ENCODE measurements around the gene TBX15. TPM values are rescaled to one million over a fixed set of nuclear protein-coding genes. Genes with fewer than 3 reads are reported as not detected.

TBX15 gene
- total RNA-seq, 4 donors from 2014 or later = 3.3 to 10.8 (median 3.5) TPM

DNA sequence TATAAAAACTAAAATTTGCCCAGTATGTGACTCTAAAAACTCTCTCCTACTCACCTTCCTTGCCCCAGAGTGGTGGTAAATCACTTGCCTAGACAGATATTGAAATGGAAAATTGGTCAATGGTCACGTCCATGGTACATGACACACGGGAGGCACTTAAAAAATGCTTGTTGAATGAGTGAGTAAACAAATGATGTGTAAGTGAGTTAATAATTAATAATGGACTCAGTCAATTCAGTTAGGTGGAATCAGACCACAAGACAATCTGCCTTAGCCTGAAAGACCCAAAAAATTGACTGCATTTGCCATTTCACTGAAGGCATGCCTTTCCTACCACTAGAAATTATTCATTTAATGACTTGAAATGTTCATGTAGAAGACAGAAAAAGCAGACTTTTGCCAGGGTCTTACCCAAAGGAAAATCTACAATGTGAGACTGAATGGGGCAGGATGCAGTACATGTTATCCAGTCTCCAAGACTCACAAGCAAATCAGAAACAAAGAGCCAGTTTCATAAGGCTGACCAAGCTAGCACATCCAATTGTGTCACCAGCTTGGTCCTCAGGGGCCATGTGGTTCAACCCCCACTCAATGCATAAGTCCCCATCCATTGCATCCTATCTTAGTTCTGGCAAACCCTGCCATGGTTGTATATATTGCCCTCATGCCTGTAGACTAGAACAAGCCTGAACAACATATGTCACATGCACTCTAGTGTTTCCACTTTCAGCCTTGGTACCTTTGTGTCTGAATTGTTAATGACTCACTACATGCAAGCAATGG lies 73.6 kb downstream of the TBX15 start:
- no peaks in the 10 kb centered on the region for H3K27me3 ChIP-seq
- no peaks in the 10 kb centered on the region for H3K36me3 ChIP-seq
- H3K4me1 ChIP-seq = no peaks in the 10 kb centered on the region
- WGBS = 82% methylated on average over 2 of the region's 2 CpGs
- no peak for DNase-seq (ENCODE audit: low spot score in 2 of 2)
- H3K9me3 ChIP-seq = no peaks in the 10 kb centered on the region
- H3K4me3 ChIP-seq = no peak overlapping the region
- no peak for TF ChIP-seq POLR2A (IDR thresholded peaks at IDR 0.05)
- no peak for TF ChIP-seq POLR2AphosphoS5 (IDR thresholded peaks at IDR 0.05)
- no peak for TF ChIP-seq EP300 (IDR thresholded peaks at IDR 0.05)
- TF ChIP-seq, protein P1, sequence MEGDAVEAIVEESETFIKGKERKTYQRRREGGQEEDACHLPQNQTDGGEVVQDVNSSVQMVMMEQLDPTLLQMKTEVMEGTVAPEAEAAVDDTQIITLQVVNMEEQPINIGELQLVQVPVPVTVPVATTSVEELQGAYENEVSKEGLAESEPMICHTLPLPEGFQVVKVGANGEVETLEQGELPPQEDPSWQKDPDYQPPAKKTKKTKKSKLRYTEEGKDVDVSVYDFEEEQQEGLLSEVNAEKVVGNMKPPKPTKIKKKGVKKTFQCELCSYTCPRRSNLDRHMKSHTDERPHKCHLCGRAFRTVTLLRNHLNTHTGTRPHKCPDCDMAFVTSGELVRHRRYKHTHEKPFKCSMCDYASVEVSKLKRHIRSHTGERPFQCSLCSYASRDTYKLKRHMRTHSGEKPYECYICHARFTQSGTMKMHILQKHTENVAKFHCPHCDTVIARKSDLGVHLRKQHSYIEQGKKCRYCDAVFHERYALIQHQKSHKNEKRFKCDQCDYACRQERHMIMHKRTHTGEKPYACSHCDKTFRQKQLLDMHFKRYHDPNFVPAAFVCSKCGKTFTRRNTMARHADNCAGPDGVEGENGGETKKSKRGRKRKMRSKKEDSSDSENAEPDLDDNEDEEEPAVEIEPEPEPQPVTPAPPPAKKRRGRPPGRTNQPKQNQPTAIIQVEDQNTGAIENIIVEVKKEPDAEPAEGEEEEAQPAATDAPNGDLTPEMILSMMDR (IDR thresholded peaks at IDR 0.05) = no peak
- H3K27ac ChIP-seq = no peak overlapping the region

GRCh38 chr1:118913818-118914217 lies 74.3 kb downstream of the TBX15 start:
- H3K27ac ChIP-seq = no peak overlapping the region
- no peaks in the 10 kb centered on the region for H3K27me3 ChIP-seq
- H3K36me3 ChIP-seq = no peaks in the 10 kb centered on the region
- H3K9me3 ChIP-seq = no peaks in the 10 kb centered on the region
- DNase-seq (ENCODE audit: low spot score in 2 of 2) = no peak
- no peak overlapping the region for H3K4me3 ChIP-seq
- 92% methylated on average over 4 of the region's 4 CpGs for WGBS
- H3K4me1 ChIP-seq = no peaks in the 10 kb centered on the region
- TF ChIP-seq EP300 (IDR thresholded peaks at IDR 0.05) = no peak
- TF ChIP-seq POLR2AphosphoS5 (IDR thresholded peaks at IDR 0.05) = no peak
- TF ChIP-seq POLR2A (IDR thresholded peaks at IDR 0.05) = no peak
- TF ChIP-seq, protein P1 (IDR thresholded peaks at IDR 0.05) = no peak

DNA sequence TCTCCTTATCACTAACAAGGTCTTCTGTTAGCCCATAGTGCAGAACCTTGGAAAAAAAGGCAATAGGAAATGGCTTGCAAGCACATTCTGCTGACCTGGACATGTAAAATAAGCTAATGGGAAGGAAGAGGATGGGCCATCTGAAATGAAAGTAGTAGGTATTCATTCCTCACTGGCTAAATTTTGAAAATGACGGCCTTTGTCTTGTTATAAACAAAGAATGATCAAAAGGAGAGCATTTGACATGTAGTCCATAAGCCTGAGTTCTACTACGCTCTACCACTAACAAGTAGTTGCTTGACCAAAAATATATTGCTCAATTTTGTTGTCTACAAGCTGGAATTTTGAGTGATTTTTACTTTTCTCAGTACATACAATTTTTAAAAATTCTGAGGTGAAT lies 75.6 kb downstream of the TBX15 start:
- Histone ChIP-seq H3K27ac (no peak overlapping the region), H3K4me1 (no peaks in the 10 kb centered on the region), H3K27me3 (no peaks in the 10 kb centered on the region), H3K4me3 (no peak overlapping the region), H3K36me3 (no peaks in the 10 kb centered on the region), H3K9me3 (no peaks in the 10 kb centered on the region)
- WGBS = 91% methylated on average over 2 of the region's 2 CpGs
- DNase-seq (ENCODE audit: low spot score in 2 of 2) = no peak
- TF ChIP-seq POLR2AphosphoS5 (IDR thresholded peaks at IDR 0.05) (no peak), EP300 (IDR thresholded peaks at IDR 0.05) (no peak), POLR2A (IDR thresholded peaks at IDR 0.05) (no peak)
- TF ChIP-seq, protein P1 (IDR thresholded peaks at IDR 0.05) = no peak

- WGBS = 52% methylated on average over 2 of the region's 2 CpGs
Measured at GRCh38 chr1:118911571-118911970, 76.6 kb downstream of the TBX15 start.

GRCh38 chr1:118907466-118907865 lies 80.7 kb downstream of the TBX15 start:
- Histone ChIP-seq H3K27me3 (no peaks in the 10 kb centered on the region), H3K4me3 (no peak overlapping the region), H3K36me3 (no peaks in the 10 kb centered on the region), H3K27ac (no peak overlapping the region), H3K4me1 (no peaks in the 10 kb centered on the region), H3K9me3 (no peaks in the 10 kb centered on the region)
- DNase-seq (ENCODE audit: low spot score in 2 of 2) = no peak
- TF ChIP-seq POLR2A (IDR thresholded peaks at IDR 0.05) (no peak), POLR2AphosphoS5 (IDR thresholded peaks at IDR 0.05) (no peak), EP300 (IDR thresholded peaks at IDR 0.05) (no peak)
- TF ChIP-seq, protein P1 (IDR thresholded peaks at IDR 0.05) = no peak

More at GRCh38 chr1:118911571-118911970, 76.6 kb downstream of the TBX15 start:
- no peak overlapping the region for H3K27ac ChIP-seq
- no peaks in the 10 kb centered on the region for H3K36me3 ChIP-seq
- no peaks in the 10 kb centered on the region for H3K4me1 ChIP-seq
- H3K9me3 ChIP-seq = no peaks in the 10 kb centered on the region
- DNase-seq (ENCODE audit: low spot score in 2 of 2) = no peak
- no peaks in the 10 kb centered on the region for H3K27me3 ChIP-seq
- TF ChIP-seq POLR2A (IDR thresholded peaks at IDR 0.05) (no peak), POLR2AphosphoS5 (IDR thresholded peaks at IDR 0.05) (no peak), EP300 (IDR thresholded peaks at IDR 0.05) (no peak)
- TF ChIP-seq, protein P1 (IDR thresholded peaks at IDR 0.05) = no peak
- H3K4me3 ChIP-seq = no peak overlapping the region

Measured in suprapubic skin (tissue), 4 donors.